Stimulated activated naive CD8-positive, alpha-beta T cell treated with anti-CD3 and anti-CD28 coated beads, Interleukin-15, amount 100 ng/mL, for 72 hours (primary cell): Measurements from ENCODE around the gene PDE6B.
A peak's percentile ranks its signal among the peaks of the same experiment; 100 is the strongest.
"Not testable (repeated sequence)": the region's sequence is repeated elsewhere in the genome, so short reads cannot be mapped to it uniquely, and the experiment has no call there.

Experiments
- ATAC-seq: fragments of 150-1000 bp; cut with Tn5 transposase; 2 replicates; pipeline ENCODE4 v1.10.0; 2021; ENCODE audit warnings: mild to moderate bottlenecking, moderate library complexity
- DNase-seq, 2 donors: peaks; one replicate each; pipeline ENCODE4 v3.0.0; 2021 to 2022
- H3K27ac Mint-ChIP-seq, 2 donors: one replicate each; pipeline ENCODE4 v1.8.0; 2022; ENCODE audit warnings: mild to moderate bottlenecking in 2 of 2, mixed read lengths in 2 of 2, moderate library complexity in 2 of 2
- H3K27me3 Mint-ChIP-seq: one replicate; pipeline ENCODE4 v1.8.0; 2022; ENCODE audit warnings: mixed read lengths
- H3K4me1 Mint-ChIP-seq: one replicate; pipeline ENCODE4 v1.8.0; 2022; ENCODE audit warnings: mild to moderate bottlenecking, mixed read lengths
- H3K4me3 Mint-ChIP-seq, 2 donors: one replicate each; pipeline ENCODE4 v1.8.0; 2022; ENCODE audit warnings: mild to moderate bottlenecking in 2 of 2, mixed read lengths in 2 of 2, moderate library complexity in 1 of 2
- H3K9me3 Mint-ChIP-seq, 2 donors: one replicate each; pipeline ENCODE4 v1.8.0; 2022; ENCODE audit warnings: mixed read lengths in 2 of 2

The PDE6B gene

DNA sequence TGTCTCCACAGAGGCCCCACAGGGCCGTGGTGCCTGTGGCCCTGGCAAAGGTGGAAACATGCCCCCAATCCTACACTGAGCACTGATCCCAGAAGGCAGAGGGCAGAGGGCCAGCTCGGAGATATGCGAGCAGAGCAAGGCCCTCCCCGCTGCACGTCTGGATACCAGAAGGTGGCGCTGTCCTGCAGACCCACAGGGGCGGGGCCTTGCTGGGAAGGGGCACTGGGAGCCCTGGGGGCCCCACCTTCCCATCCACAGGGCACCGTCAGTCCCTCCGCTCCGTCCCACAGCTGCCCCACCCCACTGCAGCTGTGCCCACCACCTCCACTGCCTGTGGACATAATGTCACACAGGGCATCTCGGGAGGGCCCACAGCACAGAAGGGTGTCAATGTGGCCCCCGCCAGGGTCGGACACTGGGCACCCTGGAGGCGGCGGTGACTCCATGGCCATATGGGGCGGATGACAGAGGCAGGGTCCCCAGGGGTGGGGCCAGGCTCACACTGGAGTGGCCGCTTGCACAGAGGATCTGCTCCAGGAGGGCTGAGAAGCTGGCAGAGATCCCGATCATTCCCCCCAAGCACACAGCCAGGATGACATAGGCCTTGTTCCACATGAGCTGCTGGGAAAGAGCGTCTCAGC, 58.7 kb downstream of the PDE6B start:
- ATAC-seq (peak; percentile 29), DNase-seq (peak in 1 of 2 donors; percentile 53)
- H3K4me3 Mint-ChIP-seq: no peak overlapping the region
- H3K9me3 Mint-ChIP-seq: no peaks in the 10 kb centered on the region
- peaks cover 31% of the 10 kb centered on the region for H3K27me3 Mint-ChIP-seq
- H3K4me1 Mint-ChIP-seq: peaks cover 30% of the 10 kb centered on the region
- H3K27ac Mint-ChIP-seq: no peak overlapping the region

DNA sequence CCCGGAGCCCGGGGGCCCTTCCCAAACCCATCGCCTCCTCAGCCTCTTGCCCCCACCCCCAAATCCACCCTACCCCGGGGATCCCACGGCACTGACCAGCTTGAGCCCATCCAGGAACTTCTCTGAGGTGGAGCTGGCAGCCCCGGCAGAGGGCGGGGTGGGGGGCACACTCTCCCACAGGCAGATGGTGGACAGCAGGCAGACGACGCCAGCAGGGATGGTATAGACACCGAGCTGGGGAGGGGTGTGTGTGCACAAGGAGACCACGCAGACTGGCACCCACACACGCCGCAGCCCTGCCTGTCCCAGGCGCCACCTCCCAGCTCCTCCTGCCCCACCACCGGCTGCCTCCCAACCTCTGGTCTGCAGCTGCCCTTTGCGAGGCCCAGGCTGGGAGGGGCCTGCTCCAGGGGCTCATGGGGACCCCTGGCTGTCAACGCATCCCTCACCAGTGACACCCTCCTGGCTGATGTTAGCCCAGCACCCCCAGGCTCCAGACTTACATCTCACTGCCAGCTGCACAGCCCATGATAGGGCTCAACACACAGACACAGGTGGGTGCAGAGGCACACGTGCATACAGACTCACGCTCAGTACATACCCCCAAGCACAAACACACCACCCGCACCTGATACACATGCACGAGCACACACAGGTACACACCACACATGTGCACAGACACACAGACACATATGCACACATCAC, 59.4 kb downstream of the PDE6B start:
- H3K4me3 Mint-ChIP-seq: no peak overlapping the region

DNA sequence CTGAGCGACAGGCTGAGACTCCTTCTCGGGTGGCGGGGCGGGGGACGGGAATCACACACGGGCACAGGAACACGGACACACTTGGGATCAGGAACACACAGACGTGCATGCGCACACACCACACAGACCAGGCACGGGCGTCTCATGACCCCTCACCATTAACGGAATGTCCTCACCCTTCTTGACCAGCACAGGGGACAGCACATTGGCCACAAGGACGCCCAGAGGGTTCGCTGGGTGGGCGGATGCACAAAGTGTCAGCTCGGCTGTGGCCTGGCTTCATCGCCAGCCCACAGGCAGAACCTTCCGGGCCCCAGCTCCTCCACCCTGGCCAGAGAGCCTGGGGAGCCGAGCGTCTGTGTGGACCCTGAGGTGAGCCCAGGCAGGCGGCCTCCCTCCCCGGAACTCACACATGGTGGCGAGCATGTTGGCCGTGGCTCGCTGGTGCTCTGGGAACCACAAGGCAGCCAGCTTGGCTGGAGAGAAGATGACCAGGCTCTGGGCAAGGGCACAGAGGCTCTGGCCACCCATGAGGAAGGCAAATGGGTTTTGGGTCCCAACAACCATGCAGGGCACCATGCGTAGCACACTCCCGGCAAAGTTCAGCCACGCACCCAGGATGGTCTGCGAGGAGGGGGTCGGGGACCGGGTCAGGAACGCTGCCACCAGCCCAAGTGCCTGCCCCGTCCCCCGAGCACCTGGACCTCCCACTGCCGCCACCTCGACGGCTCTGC, 60.5 kb downstream of the PDE6B start:
- ATAC-seq: no peak
- Mint-ChIP-seq H3K4me1 (peaks cover 22% of the 10 kb centered on the region), H3K27ac (no peak overlapping the region), H3K4me3 (no peak overlapping the region), H3K27me3 (peaks cover 41% of the 10 kb centered on the region), H3K9me3 (no peaks in the 10 kb centered on the region)
- DNase-seq: no peak

More for the DNA sequence above, 59.4 kb downstream of the PDE6B start:
- Mint-ChIP-seq H3K27me3 (peaks cover 31% of the 10 kb centered on the region), H3K4me1 (peaks cover 30% of the 10 kb centered on the region), H3K27ac (no peak overlapping the region), H3K9me3 (no peaks in the 10 kb centered on the region)
- no peak for DNase-seq
- no peak for ATAC-seq

DNA sequence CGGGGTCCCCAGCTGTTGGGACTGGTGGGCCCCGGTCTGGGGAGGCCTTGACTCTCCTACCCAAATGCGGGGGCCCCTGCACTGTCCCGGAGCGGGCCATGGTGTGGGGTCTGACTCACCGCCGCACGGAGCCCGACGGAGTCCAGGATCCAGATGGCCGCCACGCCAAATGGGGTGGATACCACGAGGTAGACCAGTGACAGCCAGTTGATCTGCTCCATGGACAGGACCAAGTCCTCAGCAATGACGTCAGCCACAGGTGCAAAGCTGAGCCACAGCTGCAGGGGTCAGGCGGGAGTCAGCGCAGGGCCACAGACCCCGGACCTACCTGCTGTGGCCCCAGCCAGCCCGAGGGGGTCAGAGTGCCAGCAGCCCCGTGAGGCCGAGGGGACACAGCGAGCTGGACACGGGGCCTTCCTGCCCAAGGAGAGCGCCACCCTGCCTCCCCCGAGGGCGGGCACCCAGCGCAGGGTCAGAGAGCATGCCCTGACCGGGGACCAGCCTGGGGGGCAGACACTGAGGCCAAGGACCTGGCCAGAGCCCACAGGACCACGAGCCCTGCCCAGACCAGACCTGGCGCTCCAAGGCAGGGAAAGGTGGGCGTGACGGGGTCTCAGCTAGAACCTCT, 61.2 kb downstream of the PDE6B start:
- Mint-ChIP-seq H3K4me1 (peaks cover 20% of the 10 kb centered on the region), H3K27ac (no peak overlapping the region), H3K4me3 (no peak overlapping the region), H3K9me3 (no peaks in the 10 kb centered on the region), H3K27me3 (peaks cover 41% of the 10 kb centered on the region)
- ATAC-seq (no peak), DNase-seq (no peak)

DNA sequence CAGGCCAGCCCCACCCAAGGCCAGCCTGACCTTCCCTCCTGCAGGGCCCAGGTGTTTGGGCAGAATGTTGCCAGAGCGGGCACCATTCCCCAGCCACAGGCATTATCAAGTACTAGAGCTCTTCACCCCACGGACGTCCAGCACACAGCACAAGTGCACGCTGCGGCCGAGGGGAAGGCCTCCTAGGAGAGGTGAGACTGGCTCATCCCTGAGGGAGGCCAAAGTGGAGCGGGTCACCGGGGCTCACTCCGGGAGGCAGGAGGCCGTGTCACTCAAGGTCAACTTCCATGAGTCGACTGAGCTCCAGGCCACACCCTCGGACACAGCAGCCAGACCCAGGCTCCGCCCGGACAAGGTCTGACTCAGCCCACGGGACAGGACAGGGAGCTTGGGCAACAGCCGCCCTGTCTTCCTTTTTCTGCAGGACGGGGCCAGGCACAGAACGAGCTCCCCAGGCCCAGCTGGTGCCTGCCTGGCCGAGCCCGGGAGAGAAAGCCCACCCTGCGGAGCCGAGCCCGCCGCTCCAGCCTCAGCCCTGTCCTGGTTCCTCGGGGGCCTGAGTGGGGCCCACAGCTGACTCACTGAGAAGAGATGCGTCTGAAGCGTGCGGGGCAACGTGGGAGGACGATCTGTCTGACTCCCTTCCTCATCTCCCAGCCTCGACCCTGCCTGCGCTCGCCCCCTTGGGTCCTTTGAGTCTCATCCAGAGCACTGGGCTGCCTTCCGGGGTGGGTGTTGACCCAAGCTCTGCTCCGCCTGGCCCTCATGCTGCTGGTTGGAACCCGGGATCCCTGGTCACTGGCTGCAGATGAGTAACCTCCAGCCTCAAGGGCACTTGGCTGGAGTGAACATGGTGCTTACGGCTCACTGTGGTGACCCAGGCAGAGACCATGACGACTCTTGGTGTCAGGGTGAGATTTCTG, 61.9 kb downstream of the PDE6B start:
- no peaks in the 10 kb centered on the region for H3K9me3 Mint-ChIP-seq
- ATAC-seq (no peak), DNase-seq (no peak)
- peaks cover 20% of the 10 kb centered on the region for H3K4me1 Mint-ChIP-seq
- peaks cover 41% of the 10 kb centered on the region for H3K27me3 Mint-ChIP-seq
- H3K27ac Mint-ChIP-seq: peak overlapping the region in 1 of 2 donors; percentile 14
- H3K4me3 Mint-ChIP-seq: no peak overlapping the region

DNA sequence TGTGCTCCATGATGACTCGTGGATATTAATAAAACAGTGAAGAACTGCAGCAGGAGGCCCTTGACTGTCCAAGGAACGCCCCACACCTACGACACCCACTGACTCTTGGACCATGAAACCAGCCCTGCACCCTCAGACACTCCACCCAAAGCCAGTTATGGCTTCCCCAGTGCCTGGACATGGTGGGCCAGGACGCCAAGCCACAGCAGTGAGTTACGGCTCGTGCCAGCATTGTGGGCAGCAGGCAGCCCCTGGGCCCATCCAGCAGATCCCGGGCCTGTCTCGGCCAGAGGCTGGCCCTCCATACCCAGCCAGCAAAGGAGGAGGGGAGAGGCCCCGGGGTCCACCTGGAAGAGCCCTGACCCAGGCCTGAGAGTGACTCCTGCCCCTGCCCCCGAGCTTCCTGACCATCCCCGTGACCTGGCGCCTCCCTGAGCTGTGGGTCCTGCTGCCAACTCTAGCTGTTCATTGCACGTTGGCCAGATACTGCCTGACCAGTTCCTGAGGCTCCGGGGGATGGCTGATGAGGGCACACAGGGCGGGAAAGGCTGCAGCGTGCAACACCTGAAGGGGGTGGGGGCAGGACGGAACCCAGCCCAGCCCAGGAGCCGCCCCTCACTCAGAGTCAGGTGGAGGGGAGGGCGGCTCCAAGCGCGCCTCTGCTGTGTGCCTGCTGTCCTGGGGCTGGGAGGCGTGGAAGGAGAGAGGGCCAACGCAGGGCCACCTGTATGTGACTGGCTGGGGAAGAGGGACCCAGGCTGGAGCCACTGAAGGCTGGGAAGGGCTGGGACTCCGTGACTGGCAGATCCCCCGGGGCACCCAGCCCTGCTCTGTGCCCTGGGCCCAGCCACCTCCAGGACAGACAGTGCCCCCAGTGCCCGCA, 62.8 kb downstream of the PDE6B start:
- DNase-seq (no peak), ATAC-seq (peak; percentile 19)
- peaks cover 40% of the 10 kb centered on the region for H3K27me3 Mint-ChIP-seq
- H3K4me1 Mint-ChIP-seq: peaks cover 13% of the 10 kb centered on the region
- no peaks in the 10 kb centered on the region for H3K9me3 Mint-ChIP-seq
- peak overlapping the region in 1 of 2 donors; percentile 29 for H3K27ac Mint-ChIP-seq
- peak overlapping the region; percentile 32 to 61 for H3K4me3 Mint-ChIP-seq

DNA sequence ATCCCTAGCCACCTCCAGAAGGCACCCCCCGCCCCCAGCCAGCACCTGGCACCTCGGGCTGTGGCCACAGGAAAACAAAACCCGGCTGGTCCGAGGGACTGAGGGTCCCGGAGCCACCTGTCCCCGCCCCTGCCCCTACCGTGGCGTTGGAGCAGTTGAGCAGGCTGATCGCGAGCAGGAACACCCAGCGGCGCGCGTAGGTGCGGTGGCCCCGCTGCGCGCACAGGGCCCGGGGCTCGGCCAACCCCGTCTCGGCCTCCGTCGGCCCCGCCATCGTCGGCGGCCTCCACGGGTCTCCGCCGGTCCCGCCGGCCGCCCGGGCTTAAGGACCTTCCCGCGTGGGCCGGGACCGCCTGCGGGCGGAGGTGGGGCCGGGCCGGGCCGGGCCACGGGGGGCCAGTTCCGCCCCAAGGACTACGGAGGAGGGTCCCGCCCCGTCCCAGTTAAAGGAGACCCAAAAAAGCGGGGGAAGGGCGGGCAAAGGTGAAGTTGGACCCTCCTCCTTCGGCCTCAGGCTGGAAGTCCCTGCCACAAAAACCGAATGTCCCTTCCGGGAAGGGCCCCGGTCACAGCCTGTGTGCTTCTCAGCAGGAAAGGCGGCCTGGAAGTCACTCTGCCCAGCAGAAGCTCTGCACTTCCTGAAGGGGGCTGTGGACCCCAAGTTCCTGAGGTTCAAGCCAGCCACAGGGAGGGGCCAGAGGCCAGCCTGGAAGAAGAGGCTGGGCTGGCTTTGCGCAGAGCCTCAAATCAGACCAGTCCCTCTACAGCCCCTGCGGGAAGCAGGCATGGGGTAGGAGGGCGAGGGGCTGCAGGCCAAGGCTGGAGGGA, 63.7 kb downstream of the PDE6B start, which contains the start of gene SLC49A3:
SLC49A3 (minus strand) TSS at position 298 of the 828 bp plus-strand sequence; CDS start at position 274, 24 bp downstream.
- DNase-seq (no peak), ATAC-seq (peak; percentile 37)
- peaks cover 48% of the 10 kb centered on the region for H3K27me3 Mint-ChIP-seq
- peak within 1 kb of the TSS; percentile 29 to 34 for H3K27ac Mint-ChIP-seq
- H3K9me3 Mint-ChIP-seq: no peaks in the 10 kb centered on the region
- H3K4me1 Mint-ChIP-seq: peaks cover 4% of the 10 kb centered on the region
- H3K4me3 Mint-ChIP-seq: peak within 1 kb of the TSS; percentile 32 to 61

DNA sequence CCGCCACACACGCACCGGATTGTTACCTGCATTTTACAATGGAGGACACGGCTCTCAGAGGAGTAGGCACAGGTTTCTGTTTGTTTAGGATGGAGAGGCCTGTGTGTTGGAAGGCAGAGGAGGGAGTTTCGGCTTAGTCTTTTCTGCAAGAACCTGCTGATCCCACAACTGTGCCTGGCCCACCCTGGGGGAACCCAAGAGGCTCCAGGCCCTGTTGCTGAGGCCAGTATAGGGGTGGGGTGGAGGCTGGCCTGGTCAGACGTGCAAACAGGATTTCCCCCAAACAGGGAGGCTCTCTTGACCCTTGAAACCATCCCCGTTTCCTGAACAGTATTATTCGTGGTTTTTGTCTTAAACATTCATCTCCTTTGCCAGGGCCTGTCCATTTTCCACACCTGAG, 64.3 kb downstream of the PDE6B start:
- no peak overlapping the region for H3K4me3 Mint-ChIP-seq
- peaks cover 4% of the 10 kb centered on the region for H3K4me1 Mint-ChIP-seq
- peak overlapping the region in 1 of 2 donors; percentile 34 for H3K27ac Mint-ChIP-seq
- H3K9me3 Mint-ChIP-seq: no peaks in the 10 kb centered on the region
- H3K27me3 Mint-ChIP-seq: peaks cover 48% of the 10 kb centered on the region
- ATAC-seq: no peak
- no peak for DNase-seq

DNA sequence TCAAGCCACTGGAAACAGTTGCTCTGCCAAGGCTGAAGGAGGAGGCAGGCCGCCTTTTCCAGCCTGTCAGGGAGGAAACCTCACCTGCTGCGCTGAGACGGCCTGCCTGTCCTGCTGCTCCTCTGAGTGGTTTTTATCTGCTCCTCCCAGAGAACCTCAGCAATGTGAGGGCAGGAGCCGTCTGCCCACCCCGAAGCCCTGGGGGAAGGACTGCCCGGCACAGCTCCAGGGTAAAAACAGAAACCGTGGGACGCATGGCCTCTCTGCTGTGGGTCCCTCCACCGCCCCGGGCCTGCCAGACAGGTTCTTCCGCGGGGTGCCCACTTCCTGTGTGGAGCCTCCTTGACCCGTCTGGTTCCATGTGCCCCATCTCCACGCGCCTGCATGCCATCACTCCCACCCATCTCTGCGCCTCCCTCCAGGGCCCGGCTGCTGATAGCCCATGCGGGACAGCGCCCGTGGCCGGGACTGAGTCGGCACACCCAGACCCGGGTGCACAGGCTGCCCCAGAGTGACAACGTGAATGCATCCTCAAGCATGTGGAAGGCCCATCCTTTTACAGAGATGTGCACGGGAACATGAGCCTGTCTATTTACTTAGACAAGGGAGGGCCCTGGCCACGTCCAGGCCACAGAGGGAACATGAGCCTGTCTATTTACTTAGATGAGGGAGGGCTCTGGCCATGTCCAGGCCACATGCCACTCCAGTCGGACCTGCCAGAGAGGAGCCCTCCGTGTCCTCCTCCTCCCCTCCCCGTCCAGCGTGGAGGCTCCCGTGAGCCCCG, 67.6 kb downstream of the PDE6B start:
- no peaks in the 10 kb centered on the region for H3K9me3 Mint-ChIP-seq
- no peak overlapping the region for H3K4me3 Mint-ChIP-seq
- DNase-seq (no peak), ATAC-seq (no peak)
- H3K27me3 Mint-ChIP-seq: peaks cover 42% of the 10 kb centered on the region
- no peak overlapping the region for H3K27ac Mint-ChIP-seq
- H3K4me1 Mint-ChIP-seq: peaks cover 4% of the 10 kb centered on the region

DNA sequence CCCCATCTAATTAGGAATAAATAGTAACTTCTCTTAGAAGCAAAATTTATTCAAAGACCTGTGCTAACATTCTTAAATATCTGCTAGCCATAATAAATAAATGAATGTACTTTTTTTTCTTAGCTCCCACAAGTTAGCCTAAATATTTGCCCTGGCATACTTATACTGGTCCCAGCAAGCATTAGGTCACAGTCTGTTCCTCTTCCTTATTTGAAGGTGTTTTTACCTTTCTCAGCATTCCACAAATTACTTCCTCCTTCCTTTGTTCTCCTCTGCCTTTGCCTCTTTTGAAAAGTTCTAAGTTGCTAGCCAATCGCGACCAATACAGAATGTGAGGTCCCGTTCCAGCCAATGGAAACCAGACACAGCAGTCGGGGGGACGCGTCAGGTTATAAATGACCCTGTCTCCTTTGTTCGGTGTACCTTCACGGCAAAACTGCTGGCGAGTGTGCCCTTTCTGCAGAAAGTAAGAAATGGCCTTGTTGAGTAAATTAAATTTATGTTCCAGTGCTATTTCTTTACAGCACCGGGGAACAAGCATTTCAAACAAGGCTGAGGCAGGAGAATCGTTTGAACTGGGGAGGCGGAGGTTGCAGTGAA, 69.1 kb downstream of the PDE6B start:
- H3K4me1 Mint-ChIP-seq, H3K4me3 Mint-ChIP-seq, H3K27ac Mint-ChIP-seq, DNase-seq, H3K9me3 Mint-ChIP-seq, ATAC-seq: not testable (repeated sequence)
- H3K27me3 Mint-ChIP-seq: peaks cover 36% of the 10 kb centered on the region

DNA sequence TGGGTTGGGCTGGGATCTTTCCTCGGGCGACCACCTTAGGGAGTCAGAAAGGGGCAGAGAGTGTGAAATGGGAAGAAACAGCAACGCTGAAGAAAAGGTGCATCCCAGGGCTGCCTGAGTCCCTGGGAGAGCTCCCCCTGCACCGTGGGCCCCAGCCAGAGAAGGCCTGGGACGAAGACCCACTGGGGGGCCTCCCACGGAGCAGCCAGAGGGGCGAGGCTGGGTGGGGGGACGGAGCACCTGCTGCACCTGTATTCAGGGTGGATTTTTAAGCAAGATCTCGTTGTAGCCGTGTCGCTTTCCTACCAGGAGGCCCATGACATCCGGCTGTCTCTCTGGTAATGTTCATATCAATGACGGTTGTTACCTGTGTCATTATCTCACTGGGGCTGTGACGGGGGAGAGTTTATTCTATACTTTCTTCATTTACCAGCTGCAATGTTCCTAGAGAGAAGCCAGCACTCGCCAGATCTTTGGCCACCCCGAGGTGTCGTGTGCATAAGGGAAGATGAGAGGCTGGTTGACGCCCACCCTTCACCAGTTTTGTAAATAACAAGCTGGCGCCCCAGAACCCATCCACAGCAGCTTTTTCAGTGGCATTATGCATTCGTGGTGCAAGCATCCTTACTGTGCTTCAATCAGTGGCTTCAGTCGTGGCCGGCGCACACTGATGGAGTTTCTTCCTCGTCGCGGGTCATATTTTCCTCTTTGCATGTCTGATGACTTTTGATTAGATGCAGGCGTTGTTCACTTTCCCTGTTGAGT, 74.6 kb downstream of the PDE6B start:
- H3K4me3 Mint-ChIP-seq: no peak overlapping the region
- H3K9me3 Mint-ChIP-seq: no peaks in the 10 kb centered on the region
- H3K27ac Mint-ChIP-seq: no peak overlapping the region
- peaks cover 31% of the 10 kb centered on the region for H3K4me1 Mint-ChIP-seq
- peaks cover 9% of the 10 kb centered on the region for H3K27me3 Mint-ChIP-seq
- no peak for ATAC-seq
- DNase-seq: no peak
